NCI-H460 (cell line): ENCODE results near the gene POC5. TPM values are rescaled to one million over a fixed set of nuclear protein-coding genes. Genes with fewer than 3 reads are reported as not detected.
A peak's percentile ranks its signal among the peaks of the same experiment; 100 is the strongest.
"Not testable (repeated sequence)": the region's sequence is repeated elsewhere in the genome, so short reads cannot be mapped to it uniquely, and the experiment has no call there.

Experiments
- DNase-seq: peaks from one replicate; pipeline ENCODE4 v3.0.0-alpha.2; 2016; ENCODE audit warnings: low read depth; ENCODE audit errors: extremely low read depth
- total RNA-seq: library from RNA; depleted of rRNA; stranded (reverse); fragments of >200 nt; shearing (Covaris generic); gene quantifications from 2 replicates; pipeline ENCODE4 v1.2.3, GENCODE V29; 2014

Gene POC5
- total RNA-seq, 1 experiment from 2014 or later = 30.1 TPM

GRCh38 chr5:75707911-75708509 lies 9.2 kb downstream of the POC5 start:
- DNase-seq = no peak

DNA sequence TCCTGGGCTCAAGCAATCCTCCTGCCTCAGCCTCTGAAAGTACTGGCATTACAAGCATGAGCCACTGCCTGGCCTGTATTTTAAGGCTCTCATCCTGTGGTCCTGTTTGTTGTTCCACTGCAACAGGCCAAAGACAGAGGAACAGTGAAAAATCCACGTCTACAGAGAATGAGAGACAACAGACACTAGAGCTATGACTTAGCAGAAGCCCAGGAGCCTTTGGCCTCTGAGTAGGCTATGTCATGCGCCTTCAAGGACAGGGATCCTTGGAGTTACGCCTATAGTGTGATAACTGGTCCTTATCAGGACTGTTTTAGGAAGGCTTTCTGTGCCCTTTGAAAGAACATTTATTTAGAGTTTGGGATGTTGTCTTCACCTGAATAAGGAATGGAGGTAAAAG lies 10.5 kb downstream of the POC5 start:
- DNase-seq = no peak

GRCh38 chr5:75706016-75706415 lies 11.2 kb downstream of the POC5 start:
- no peak for DNase-seq

GRCh38 chr5:75701856-75702255 lies 15.4 kb downstream of the POC5 start:
- no peak for DNase-seq

- not testable (repeated sequence) for DNase-seq
Measured at GRCh38 chr5:75695472-75696351, 21.5 kb downstream of the POC5 start.

- no peak for DNase-seq
Measured at GRCh38 chr5:75694781-75695180, 22.5 kb downstream of the POC5 start.

- no peak for DNase-seq
Measured at GRCh38 chr5:75690669-75691068, 26.6 kb downstream of the POC5 start.

DNA sequence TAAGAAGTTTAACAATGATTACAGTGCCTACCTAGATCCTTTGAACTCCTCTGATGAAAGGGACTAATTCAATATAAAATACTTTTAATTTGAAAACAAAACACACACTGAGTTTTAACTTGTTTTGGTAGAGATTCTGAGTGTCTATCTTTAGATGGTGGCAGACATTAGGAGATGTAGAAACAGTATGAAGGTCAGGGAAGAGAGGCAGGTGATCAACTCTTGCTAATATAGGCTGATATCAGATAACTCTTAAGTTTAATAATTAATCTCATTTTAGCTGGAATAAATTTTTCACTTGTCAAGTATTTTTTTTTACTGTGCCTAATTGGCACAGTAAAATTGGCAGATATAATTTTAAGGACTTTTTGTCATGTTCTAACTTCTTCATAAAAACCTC lies 30.8 kb downstream of the POC5 start:
- no peak for DNase-seq

GRCh38 chr5:75685141-75685540 lies 32.1 kb downstream of the POC5 start:
- DNase-seq = no peak

- DNase-seq = peak; percentile 27
Measured at GRCh38 chr5:75681125-75681830, 36.0 kb downstream of the POC5 start.

DNA sequence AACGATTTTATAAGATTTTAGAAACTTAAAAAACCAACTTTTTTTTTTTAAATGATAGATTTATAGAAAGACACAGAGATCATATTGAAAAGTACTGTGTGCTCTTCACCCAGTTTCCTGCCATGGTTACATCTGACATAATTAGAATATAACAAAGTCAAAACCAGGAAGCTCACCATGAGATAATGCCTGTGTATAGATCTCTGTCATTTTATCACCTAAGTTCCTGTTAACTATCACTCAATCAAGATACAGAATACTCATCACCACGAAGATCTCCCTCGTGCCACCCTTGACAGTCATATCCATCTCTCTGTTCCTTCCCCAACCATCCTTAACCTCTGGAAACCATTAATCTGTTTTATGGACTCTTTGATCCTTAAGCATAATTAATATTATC lies 39.1 kb downstream of the POC5 start:
- DNase-seq = no peak

DNA sequence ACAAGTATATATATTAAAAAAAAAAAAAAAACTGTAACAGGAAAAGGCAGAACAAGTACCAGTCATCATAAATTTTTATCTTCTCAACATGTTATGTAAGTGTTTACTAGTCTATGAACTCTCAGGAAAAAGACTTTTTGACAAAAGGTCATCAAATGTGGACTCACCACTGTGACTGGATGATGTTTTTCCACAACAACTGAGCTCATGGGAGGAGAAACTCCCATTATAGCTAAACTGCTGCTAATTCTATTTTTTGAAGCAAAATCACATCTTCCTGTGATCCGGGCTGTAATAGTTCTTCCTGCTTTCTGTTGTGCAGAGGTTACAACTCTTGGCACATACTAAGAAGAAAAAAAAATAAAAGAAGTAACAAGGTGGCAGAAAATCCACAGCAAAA lies 39.6 kb downstream of the POC5 start:
- no peak for DNase-seq

DNA sequence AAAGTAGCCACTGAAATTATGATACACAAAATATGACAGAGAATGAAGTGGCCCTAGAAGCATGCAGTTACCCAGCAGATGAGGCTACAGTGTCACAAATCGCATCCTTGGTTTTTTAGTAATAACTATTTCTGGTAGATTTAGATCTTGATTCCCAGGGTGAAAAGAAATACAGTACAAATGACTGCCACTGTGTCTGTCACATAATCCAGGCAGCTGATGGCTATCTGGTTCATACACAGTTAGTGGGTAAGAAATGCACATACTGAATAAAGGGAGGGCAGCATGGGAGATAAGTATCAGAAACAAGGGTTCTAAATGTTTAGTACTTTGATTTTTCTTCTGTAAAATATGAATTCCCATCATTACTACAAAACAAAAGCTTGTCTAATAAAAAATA lies 41.5 kb downstream of the POC5 start:
- no peak for DNase-seq

DNA sequence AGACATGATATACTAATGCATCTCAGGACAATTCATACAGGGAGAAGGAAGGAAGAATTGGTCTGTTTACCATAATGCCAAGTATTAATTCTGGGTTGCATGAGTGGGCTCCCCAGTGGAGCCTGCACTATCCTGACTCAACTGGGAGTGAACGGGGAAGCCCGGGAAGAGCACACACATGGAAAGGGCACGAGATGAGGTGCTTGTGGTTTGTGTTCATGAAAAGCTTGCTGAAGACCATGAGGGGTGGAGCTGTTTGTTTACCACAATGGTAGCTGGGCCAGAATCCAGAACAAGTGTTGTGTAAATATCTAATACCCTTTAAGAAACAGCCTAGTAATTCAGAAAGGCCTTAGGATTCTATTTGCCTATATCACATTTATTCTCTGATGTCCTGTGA lies 44.6 kb downstream of the POC5 start:
- no peak for DNase-seq

DNA sequence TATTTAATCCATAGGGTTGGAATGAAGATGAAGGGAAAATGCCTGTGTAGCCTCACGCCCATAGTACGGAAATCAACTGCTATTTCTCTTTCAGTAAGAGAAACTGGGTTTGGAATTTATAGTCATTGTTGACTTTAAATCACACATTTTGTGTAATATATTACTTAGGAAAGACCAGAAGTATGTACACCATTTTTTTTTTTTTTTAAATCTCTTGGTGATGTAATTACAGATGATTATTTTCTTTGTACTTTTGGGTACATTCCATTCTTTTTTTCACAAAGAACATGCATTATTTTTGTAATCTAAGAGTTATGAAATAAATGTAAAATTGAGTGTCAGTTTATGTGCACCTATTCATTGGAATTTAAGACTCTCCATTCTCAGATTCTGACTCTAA lies 45.7 kb downstream of the POC5 start:
- no peak for DNase-seq

DNA sequence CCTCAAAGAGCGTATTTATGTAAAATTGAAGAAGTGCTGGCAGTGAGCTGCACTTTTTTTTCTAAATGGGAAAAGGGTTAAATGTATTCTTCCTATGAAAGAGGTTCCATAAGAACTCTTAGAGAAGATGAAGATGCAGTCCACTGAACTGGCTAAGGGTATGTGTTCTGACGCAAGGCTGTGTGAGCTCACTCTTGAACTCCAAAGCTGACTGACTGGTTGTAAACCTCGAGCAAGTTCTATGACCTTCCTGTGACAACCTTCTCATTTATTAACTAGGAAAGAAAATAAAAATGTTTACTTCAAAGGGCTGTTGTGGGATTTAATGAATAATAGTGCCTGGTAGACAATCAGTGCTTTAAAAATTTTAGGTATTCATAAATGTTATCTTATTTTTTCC lies 46.7 kb downstream of the POC5 start:
- DNase-seq = no peak

DNA sequence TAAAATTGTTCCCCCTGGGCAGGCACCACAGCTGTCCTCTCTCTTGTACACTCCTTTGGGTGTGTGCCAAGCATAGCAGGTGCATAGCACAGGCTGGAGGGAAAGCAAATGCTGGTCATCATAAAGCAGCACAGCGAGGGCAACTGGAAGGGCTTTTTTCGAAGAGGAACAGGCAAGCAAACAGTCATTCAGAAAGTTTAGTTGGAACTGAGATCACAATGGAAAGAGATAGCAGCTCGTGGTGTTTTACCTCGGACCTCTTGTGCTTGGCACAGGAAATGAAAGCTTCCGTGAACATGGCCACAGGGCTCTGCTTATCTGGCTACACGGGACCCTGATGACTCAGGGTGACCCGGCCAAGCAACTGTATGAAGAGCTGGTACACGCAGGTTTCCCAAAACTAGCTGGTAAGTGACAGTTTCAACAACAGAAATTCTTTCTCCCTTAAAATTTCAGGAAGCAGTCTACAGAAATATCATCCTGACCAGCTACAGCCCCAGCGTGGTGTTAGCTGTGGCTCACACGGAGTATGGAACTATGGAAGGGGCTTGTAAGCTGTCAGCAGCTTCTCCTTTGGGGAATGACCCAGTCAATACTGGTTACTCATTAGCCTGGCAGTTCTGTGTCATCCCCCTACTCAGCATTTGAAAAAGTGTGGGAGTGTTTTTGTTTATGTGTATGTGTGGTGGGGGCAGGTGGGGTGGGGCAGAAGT lies 48.1 kb downstream of the POC5 start:
- no peak for DNase-seq

DNA sequence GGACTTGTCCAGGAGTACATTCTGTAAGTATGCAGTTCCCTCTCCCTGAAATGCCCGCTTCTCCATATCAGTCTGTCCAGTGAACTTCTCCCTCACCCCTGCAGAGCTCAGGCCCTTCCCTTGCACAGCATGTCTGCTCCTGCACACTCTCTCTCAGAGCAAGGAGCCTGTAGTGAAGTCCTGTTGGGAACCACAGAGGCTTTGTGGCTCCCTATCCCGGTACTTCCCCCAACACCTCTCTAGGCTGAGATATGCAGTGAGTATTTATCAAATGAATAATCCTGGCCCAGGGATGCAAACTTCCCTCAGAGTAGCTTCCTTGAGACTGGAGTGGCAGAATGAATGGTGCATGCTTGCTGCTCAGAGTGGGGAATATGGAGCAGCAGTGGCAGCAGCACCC lies 48.8 kb downstream of the POC5 start:
- no peak for DNase-seq

- no peak for DNase-seq
Measured at GRCh38 chr5:75667586-75667985, 49.7 kb downstream of the POC5 start.

DNA sequence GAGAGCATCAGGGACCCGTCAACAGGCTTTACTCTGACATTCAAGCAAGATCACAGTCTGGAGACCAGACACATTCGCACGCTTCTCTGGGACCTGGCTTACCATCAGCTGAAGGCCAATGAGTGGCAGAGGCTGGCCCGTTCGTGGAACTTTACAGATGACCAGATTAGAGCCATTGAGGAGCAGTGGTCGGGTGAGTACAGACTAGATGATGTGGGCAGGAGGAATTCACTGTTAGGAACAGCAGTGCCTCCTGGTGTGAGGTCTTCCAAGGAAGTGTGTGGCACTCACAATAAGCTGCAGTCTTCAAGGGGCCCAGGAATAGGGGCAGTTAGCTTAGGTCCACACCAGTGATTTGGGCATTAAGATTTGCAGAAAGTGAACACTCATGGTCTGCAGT lies 50.4 kb downstream of the POC5 start:
- no peak for DNase-seq

DNA sequence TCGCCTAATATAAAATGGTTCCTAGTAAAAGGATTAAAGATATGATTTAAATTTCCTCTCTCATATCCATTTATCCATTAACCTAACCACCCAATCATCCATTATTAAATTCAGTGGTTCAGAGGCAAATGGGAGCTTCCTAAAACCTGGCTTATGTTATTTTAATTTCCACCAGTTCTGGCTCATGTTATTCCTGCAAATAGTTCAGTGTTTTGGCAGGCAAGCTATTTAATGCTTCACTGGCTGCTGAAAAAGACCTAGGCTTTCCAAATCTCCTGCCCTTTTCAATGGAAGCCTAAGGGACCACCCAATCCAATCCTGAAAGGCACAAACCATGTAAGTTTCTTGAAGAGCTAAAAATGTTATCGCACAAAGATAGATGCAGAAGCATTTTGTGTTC lies 52.3 kb downstream of the POC5 start:
- no peak for DNase-seq
